T-helper 2 cell treated with Interferon-gamma antibody and Interleukin-4, amounts not matched to agents 5 μg/mL and 100 μg/mL, for 36 hours (primary cell): ENCODE measurements around the gene ARMH4.

Experiments
- DNase-seq: peaks from one replicate; pipeline ENCODE4 v3.0.0; 2021; ENCODE audit warnings: low spot score
- H3K27ac Mint-ChIP-seq: one replicate; pipeline ENCODE4 v1.8.0; 2021; ENCODE audit warnings: mild to moderate bottlenecking, mixed read lengths
- H3K27me3 Mint-ChIP-seq: one replicate; pipeline ENCODE4 v1.8.0; 2021; ENCODE audit warnings: low read depth, mixed read lengths
- H3K36me3 Mint-ChIP-seq: one replicate; pipeline ENCODE4 v1.8.0; 2021; ENCODE audit warnings: low read depth, mixed read lengths
- H3K4me1 Mint-ChIP-seq: one replicate; pipeline ENCODE4 v1.8.0; 2021; ENCODE audit warnings: low read depth, mixed read lengths
- H3K4me3 Mint-ChIP-seq: one replicate; pipeline ENCODE4 v1.8.0; 2022; ENCODE audit warnings: mild to moderate bottlenecking, moderate library complexity, mixed read lengths
- H3K9me3 Mint-ChIP-seq: one replicate; pipeline ENCODE4 v1.8.0; 2021; ENCODE audit warnings: mixed read lengths

ARMH4 gene

DNA sequence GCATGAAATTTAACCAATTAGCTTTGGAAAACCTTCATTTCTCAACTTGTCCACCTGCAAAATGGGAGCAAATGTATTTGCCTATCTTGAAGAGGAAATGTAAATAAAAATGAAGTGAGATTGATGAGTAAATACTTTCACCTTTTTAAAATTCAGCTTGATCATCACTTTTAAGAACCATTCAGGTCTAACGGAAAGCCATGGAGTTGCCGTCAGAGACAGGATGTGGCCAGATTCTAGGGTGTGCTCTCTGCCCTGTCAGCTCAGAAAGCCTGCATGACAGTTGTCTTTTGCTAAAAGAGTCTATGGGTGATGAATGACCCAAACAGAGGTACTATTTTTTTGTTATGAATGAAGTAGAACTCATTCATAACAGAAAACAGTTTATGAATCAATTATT, 181.8 kb downstream of the ARMH4 start:
- Mint-ChIP-seq H3K9me3 (no peaks in the 10 kb centered on the region), H3K27me3 (peaks cover 2% of the 10 kb centered on the region), H3K4me1 (no peaks in the 10 kb centered on the region), H3K27ac (no peak overlapping the region), H3K36me3 (no peaks in the 10 kb centered on the region), H3K4me3 (no peak overlapping the region)
- no peak for DNase-seq

DNA sequence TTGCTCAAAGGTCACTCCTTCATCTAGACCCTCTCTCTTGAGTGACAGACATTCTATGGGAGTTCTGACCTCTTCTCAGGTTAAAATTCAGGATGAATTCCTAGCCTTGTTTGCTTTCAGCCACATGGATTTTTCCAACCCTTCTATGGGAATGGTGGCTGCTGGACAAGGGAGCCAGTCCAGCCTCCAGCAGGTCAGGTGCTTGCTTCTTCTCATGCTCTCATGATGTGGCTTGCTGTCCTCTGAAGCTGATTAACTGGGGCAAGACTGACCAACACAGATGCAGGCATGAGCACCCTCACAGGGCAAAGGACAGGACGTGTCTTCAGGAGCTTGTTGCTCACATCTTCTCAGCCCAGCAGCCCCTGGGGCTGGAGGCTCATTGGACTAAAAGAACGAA, 188.9 kb downstream of the ARMH4 start:
- H3K36me3 Mint-ChIP-seq: no peaks in the 10 kb centered on the region
- no peaks in the 10 kb centered on the region for H3K27me3 Mint-ChIP-seq
- no peak for DNase-seq
- no peaks in the 10 kb centered on the region for H3K9me3 Mint-ChIP-seq
- no peaks in the 10 kb centered on the region for H3K4me1 Mint-ChIP-seq
- no peak overlapping the region for H3K27ac Mint-ChIP-seq
- no peak overlapping the region for H3K4me3 Mint-ChIP-seq

- no peak for DNase-seq
- H3K27ac Mint-ChIP-seq: no peak overlapping the region
- no peaks in the 10 kb centered on the region for H3K36me3 Mint-ChIP-seq
- H3K9me3 Mint-ChIP-seq: no peaks in the 10 kb centered on the region
- no peaks in the 10 kb centered on the region for H3K4me1 Mint-ChIP-seq
- H3K27me3 Mint-ChIP-seq: no peaks in the 10 kb centered on the region
- no peak overlapping the region for H3K4me3 Mint-ChIP-seq
These were observed 189.5 kb downstream of the ARMH4 start for GRCh38 chr14:57962325-57963035.

- Mint-ChIP-seq H3K4me1 (no peaks in the 10 kb centered on the region), H3K27ac (no peak overlapping the region), H3K4me3 (no peak overlapping the region), H3K36me3 (no peaks in the 10 kb centered on the region), H3K9me3 (no peaks in the 10 kb centered on the region), H3K27me3 (no peaks in the 10 kb centered on the region)
- DNase-seq: no peak
These were observed 190.3 kb downstream of the ARMH4 start for GRCh38 chr14:57961786-57962060.

- Mint-ChIP-seq H3K27ac (no peak overlapping the region), H3K27me3 (no peaks in the 10 kb centered on the region), H3K36me3 (no peaks in the 10 kb centered on the region), H3K9me3 (no peaks in the 10 kb centered on the region), H3K4me3 (no peak overlapping the region), H3K4me1 (no peaks in the 10 kb centered on the region)
- DNase-seq: no peak
These were observed 190.8 kb downstream of the ARMH4 start for GRCh38 chr14:57960946-57961785.

DNA sequence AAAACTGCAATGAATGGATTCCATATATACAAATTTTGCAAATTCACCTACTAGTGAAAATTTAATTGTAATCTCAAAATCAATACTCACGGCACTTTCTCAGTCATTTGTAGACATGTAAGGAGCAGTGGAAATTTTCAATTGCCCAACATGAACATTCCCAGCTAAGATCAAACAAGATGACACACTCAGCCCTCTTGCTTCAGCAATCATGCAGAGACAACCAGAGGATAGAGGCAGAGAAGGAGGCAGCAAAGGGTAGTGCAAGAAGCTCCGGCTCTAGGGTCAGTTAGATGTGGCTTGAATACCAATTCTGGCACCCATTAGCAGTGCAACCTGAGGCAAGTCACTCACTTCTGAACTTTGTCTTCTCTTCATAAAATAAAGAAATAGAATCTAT, 194.6 kb downstream of the ARMH4 start:
- Mint-ChIP-seq H3K36me3 (no peaks in the 10 kb centered on the region), H3K27me3 (no peaks in the 10 kb centered on the region), H3K9me3 (peaks cover 8% of the 10 kb centered on the region), H3K27ac (no peak overlapping the region), H3K4me1 (no peaks in the 10 kb centered on the region), H3K4me3 (no peak overlapping the region)
- DNase-seq: no peak
